ENCODE measurements around the gene WNT6.

The WNT6 gene

GRCh38 chr2:218826791-218827190 is 32.8 kb upstream of the WNT6 start:
- Histone ChIP-seq H3K27ac (ENCODE audit: low read depth, low read length) (no peak overlapping the region), H3K4me2 (ENCODE audit: low read length) (no peak overlapping the region), H4K20me1 (ENCODE audit: control insufficient read depth, insufficient read depth, low read depth, low read length) (no peaks in the 10 kb centered on the region), H3K9me2 (replicated peaks; ENCODE audit: control insufficient read depth, low read length) (no peaks in the 10 kb centered on the region), H3K36me3 (ENCODE audit: control insufficient read depth, low read length) (no peaks in the 10 kb centered on the region), H3K79me2 (ENCODE audit: control insufficient read depth, low read length) (no peaks in the 10 kb centered on the region), H3F3A (ENCODE audit: control insufficient read depth, insufficient read depth) (no peaks in the 10 kb centered on the region), H3K4me1 (ENCODE audit: control insufficient read depth, low read length) (peaks cover 3% of the 10 kb centered on the region; the same call in 1 of the 2 replicates), H3K27me3 (ENCODE audit: control insufficient read depth, low read length) (peaks cover under 1% of the 10 kb centered on the region; the same call in 1 of the 2 replicates), H3K4me3 (ENCODE audit: low read length) (no peak overlapping the region), H3K9me3 (ENCODE audit: control insufficient read depth, insufficient read depth, low read length) (no peaks in the 10 kb centered on the region)
- TF ChIP-seq EZH2phosphoT487 (IDR thresholded peaks at IDR 0.05; ENCODE audit: borderline replicate concordance, low read length) (no peak), CTCF (IDR thresholded peaks at IDR 0.05; ENCODE audit: low read depth, low read length, poor library complexity, severe bottlenecking) (no peak)

DNA sequence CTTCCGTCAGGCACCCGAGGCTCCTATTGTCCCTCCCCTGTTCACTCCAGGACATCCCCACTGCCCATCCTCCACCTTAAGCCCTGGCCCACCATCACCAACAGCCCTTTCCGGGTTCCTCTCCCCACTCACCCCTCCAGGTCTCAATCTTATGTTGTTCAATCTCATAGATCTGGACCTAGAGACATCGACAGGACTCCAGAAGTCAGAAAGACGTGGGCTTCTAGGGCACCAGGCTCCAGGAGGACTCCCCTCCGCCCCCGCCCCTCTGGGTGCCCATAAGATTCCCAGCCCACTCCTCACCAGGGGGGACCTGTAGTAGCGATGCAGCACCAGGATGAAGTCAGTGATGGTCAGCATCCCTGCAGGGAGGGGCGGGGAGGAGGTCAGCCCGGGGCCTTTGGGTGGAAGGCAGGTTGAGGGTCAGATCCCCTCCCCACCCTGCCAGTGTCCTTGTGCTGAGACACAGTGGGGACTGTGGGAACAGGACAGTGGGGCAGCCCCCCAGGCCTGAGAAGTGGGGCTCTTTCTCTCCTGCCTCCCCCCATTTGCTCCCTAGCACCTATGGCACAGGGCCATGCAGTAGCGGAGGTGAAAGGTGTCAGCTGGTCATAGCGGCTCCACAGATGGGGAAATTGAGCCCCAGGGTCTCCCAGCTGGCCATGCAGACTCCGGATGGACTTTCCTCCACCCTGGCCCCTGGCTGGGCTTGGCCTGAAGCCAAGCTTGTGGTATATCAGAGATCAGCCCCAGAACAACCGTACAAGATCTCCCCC is 31.7 kb upstream of the WNT6 start:
- no peaks in the 10 kb centered on the region for H3K9me3 ChIP-seq (ENCODE audit: control insufficient read depth, insufficient read depth, low read length)
- H3K4me2 ChIP-seq (ENCODE audit: low read length) = no peak overlapping the region
- no peaks in the 10 kb centered on the region for H4K20me1 ChIP-seq (ENCODE audit: control insufficient read depth, insufficient read depth, low read depth, low read length)
- TF ChIP-seq EZH2phosphoT487 (IDR thresholded peaks at IDR 0.05; ENCODE audit: borderline replicate concordance, low read length) (no peak), CTCF (IDR thresholded peaks at IDR 0.05; ENCODE audit: low read depth, low read length, poor library complexity, severe bottlenecking) (no peak)
- H3K27ac ChIP-seq (ENCODE audit: low read depth, low read length) = no peak overlapping the region
- peaks cover 3% of the 10 kb centered on the region; the same call in 1 of the 2 replicates for H3K4me1 ChIP-seq (ENCODE audit: control insufficient read depth, low read length)
- no peak overlapping the region for H3K4me3 ChIP-seq (ENCODE audit: low read length)
- no peaks in the 10 kb centered on the region for H3K79me2 ChIP-seq (ENCODE audit: control insufficient read depth, low read length)
- no peaks in the 10 kb centered on the region for H3F3A ChIP-seq (ENCODE audit: control insufficient read depth, insufficient read depth)
- no peaks in the 10 kb centered on the region for H3K36me3 ChIP-seq (ENCODE audit: control insufficient read depth, low read length)
- peaks cover 10% of the 10 kb centered on the region for H3K27me3 ChIP-seq (ENCODE audit: control insufficient read depth, low read length)
- H3K9me2 ChIP-seq (replicated peaks; ENCODE audit: control insufficient read depth, low read length) = no peaks in the 10 kb centered on the region

DNA sequence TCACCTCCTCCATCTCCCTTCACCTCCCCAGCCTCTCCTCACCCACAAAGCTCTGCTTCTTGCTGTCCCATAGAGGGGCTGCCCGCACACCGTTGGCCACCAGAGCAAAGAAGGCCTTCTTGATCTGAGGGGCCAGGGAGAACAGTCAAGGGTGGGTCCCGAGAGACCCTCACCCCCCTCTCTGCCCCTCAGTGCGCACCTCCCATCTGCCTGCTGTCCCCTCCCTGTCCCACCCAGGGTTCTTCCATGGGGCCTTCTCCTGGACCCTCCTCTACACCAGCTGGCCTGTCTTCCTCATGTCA is 31.2 kb upstream of the WNT6 start:
- Histone ChIP-seq H3K9me2 (replicated peaks; ENCODE audit: control insufficient read depth, low read length) (no peaks in the 10 kb centered on the region), H3K27ac (ENCODE audit: low read depth, low read length) (no peak overlapping the region), H3F3A (ENCODE audit: control insufficient read depth, insufficient read depth) (no peaks in the 10 kb centered on the region), H3K4me1 (ENCODE audit: control insufficient read depth, low read length) (peaks cover 3% of the 10 kb centered on the region; the same call in 1 of the 2 replicates), H3K36me3 (ENCODE audit: control insufficient read depth, low read length) (no peaks in the 10 kb centered on the region), H3K27me3 (ENCODE audit: control insufficient read depth, low read length) (peaks cover 14% of the 10 kb centered on the region), H3K9me3 (ENCODE audit: control insufficient read depth, insufficient read depth, low read length) (no peaks in the 10 kb centered on the region), H3K4me3 (ENCODE audit: low read length) (no peak overlapping the region), H3K4me2 (ENCODE audit: low read length) (no peak overlapping the region), H4K20me1 (ENCODE audit: control insufficient read depth, insufficient read depth, low read depth, low read length) (no peaks in the 10 kb centered on the region), H3K79me2 (ENCODE audit: control insufficient read depth, low read length) (no peaks in the 10 kb centered on the region)
- TF ChIP-seq EZH2phosphoT487 (IDR thresholded peaks at IDR 0.05; ENCODE audit: borderline replicate concordance, low read length) = no peak
- no peak for TF ChIP-seq CTCF (IDR thresholded peaks at IDR 0.05; ENCODE audit: low read depth, low read length, poor library complexity, severe bottlenecking)

All from DOHH2 (cell line).